Measurements from ENCODE around the gene PIK3R4.

GRCh38 chr3:130699765-130700164 lies 46.9 kb downstream of the PIK3R4 start:
- TF ChIP-seq CTCF (conservative IDR thresholded peaks at IDR 0.05; ENCODE audit: low read length) = peak; percentile 88
- no peak for TF ChIP-seq EZH2phosphoT487 (IDR thresholded peaks at IDR 0.05; ENCODE audit: borderline replicate concordance)
